Cardiac fibroblast (primary cell): ENCODE measurements around the gene MS4A10.

ENCODE experiments used
- DNase-seq, 2 donors: peaks; one replicate each; pipeline versions ENCODE4 v3.0.0 to v3.0.0-alpha.2; 2010; ENCODE audit warnings: low read depth in 2 of 2
- H3K4me3 ChIP-seq, 2 donors: replicated peaks in 1 of 2; 1 replicate in 1 of 2; 2 replicates in 1 of 2; pipeline ENCODE4 v1.5.1; 2011; ENCODE audit warnings: low read depth in 2 of 2, low read length in 2 of 2, mild to moderate bottlenecking in 2 of 2, moderate library complexity in 1 of 2
- CTCF ChIP-seq: IDR thresholded peaks from one replicate; pipeline ENCODE4 v1.5.1; 2011; ENCODE audit warnings: low read depth, mild to moderate bottlenecking, low read length, inconsistent platforms

Gene MS4A10

GRCh38 chr11:60761436-60762190 is 23.5 kb upstream of the MS4A10 start:
- no peak overlapping the region for H3K4me3 ChIP-seq
- DNase-seq: no peak
- TF ChIP-seq CTCF: no peak

GRCh38 chr11:60762851-60763691 is 22.1 kb upstream of the MS4A10 start:
- no peak for TF ChIP-seq CTCF
- H3K4me3 ChIP-seq: no peak overlapping the region
- peak in 1 of 2 donors; percentile 26 for DNase-seq

- no peak for TF ChIP-seq CTCF
- DNase-seq: no peak
- H3K4me3 ChIP-seq: no peak overlapping the region
These were observed 21.3 kb upstream of the MS4A10 start for GRCh38 chr11:60763692-60764369.

- DNase-seq: no peak
- no peak for TF ChIP-seq CTCF
- H3K4me3 ChIP-seq: no peak overlapping the region
These were observed 20.3 kb upstream of the MS4A10 start for GRCh38 chr11:60764879-60765278.

- TF ChIP-seq CTCF: no peak
- DNase-seq: no peak
- no peak overlapping the region for H3K4me3 ChIP-seq
These were observed 19.8 kb upstream of the MS4A10 start for GRCh38 chr11:60765355-60765754.

GRCh38 chr11:60766547-60766946 is 18.6 kb upstream of the MS4A10 start:
- H3K4me3 ChIP-seq: no peak overlapping the region
- TF ChIP-seq CTCF: no peak
- DNase-seq: no peak
